Neural crest cell (in vitro differentiated cells): ENCODE data around the gene WNT4. TPM values are rescaled to one million over a fixed set of nuclear protein-coding genes. Genes with fewer than 3 reads are reported as not detected.

Experiments
- DNase-seq: peaks from one replicate; pipeline ENCODE4 v3.0.0; 2021; ENCODE audit warnings: low read depth, mixed read lengths, low spot score
- H3K27ac Mint-ChIP-seq: one replicate; pipeline ENCODE4 v1.8.0; 2021; ENCODE audit warnings: mild to moderate bottlenecking, mixed read lengths; ENCODE audit not compliant: unreplicated experiment
- H3K27me3 Mint-ChIP-seq: 2 replicates; pipeline ENCODE4 v1.8.0; 2021; ENCODE audit warnings: low read depth, mild to moderate bottlenecking, mixed read lengths
- H3K36me3 Mint-ChIP-seq: 2 replicates; pipeline ENCODE4 v1.8.0; 2021; ENCODE audit warnings: low read depth, mild to moderate bottlenecking, mixed read lengths
- H3K4me1 Mint-ChIP-seq: 2 replicates; pipeline ENCODE4 v1.8.0; 2021; ENCODE audit warnings: mixed read lengths
- H3K4me3 Mint-ChIP-seq: one replicate; pipeline ENCODE4 v1.8.0; 2021; ENCODE audit warnings: mild to moderate bottlenecking, mixed read lengths
- H3K9me3 Mint-ChIP-seq: 2 replicates; pipeline ENCODE4 v1.8.0; 2021; ENCODE audit warnings: mixed read lengths
- CTCF ChIP-seq: fragments of 200-600 bp; sonication (generic); conservative IDR thresholded peaks from 2 replicates; pipeline ENCODE4 v1.5.0; 2021; ENCODE audit warnings: antibody characterized with exemption, mild to moderate bottlenecking
- total RNA-seq: library from RNA; stranded (reverse); gene quantifications from 2 replicates; pipeline ENCODE4 v1.2.1, GENCODE V29; 2021

The WNT4 gene
- total RNA-seq, 1 donor from 2014 or later = 0.16 TPM

DNA sequence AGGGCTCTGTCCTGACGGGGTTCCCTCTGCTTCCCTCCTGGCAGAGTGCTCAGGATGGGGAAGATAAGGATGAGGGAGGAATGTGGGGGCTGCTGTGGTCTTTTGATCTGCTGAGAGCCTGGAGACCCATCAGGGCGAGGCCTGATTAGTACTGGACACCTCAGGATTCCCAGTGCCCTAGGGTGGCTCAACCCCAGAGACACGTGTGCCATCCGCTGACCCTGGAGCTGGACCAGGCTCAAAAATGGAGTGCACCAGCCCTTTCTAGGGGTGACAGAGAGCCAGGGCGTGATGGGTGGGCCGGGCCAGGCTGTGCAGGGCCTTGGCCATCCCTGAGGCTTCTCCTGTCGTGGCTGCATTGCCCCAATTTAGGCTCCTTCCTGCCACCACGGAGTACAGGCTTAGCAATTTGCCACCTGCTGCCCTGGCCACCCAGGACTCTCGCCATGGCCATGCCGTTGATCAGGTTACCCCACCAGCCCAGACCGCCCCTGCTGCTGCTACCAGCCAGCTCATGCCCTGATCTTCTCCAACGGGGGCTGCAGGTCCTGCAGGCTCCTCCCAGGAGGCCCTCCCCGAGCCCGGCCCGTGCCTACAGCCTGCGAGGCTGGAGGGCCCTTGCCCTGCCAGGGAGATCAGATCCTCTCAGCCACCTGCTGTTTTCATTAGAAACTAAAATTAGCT, 9.5 kb downstream of the WNT4 start:
- Mint-ChIP-seq H3K27ac (no peak overlapping the region), H3K27me3 (peaks cover 26% of the 10 kb centered on the region), H3K4me1 (no peaks in the 10 kb centered on the region), H3K4me3 (no peak overlapping the region), H3K9me3 (no peaks in the 10 kb centered on the region), H3K36me3 (no peaks in the 10 kb centered on the region)
- TF ChIP-seq CTCF = no peak
- DNase-seq = no peak

GRCh38 chr1:22132517-22133235, 10.2 kb downstream of the WNT4 start:
- no peak for DNase-seq
- no peak overlapping the region for H3K27ac Mint-ChIP-seq
- H3K9me3 Mint-ChIP-seq = no peaks in the 10 kb centered on the region
- H3K4me1 Mint-ChIP-seq = no peaks in the 10 kb centered on the region
- TF ChIP-seq CTCF = no peak
- peaks cover 19% of the 10 kb centered on the region for H3K27me3 Mint-ChIP-seq
- H3K36me3 Mint-ChIP-seq = no peaks in the 10 kb centered on the region
- no peak overlapping the region for H3K4me3 Mint-ChIP-seq

DNA sequence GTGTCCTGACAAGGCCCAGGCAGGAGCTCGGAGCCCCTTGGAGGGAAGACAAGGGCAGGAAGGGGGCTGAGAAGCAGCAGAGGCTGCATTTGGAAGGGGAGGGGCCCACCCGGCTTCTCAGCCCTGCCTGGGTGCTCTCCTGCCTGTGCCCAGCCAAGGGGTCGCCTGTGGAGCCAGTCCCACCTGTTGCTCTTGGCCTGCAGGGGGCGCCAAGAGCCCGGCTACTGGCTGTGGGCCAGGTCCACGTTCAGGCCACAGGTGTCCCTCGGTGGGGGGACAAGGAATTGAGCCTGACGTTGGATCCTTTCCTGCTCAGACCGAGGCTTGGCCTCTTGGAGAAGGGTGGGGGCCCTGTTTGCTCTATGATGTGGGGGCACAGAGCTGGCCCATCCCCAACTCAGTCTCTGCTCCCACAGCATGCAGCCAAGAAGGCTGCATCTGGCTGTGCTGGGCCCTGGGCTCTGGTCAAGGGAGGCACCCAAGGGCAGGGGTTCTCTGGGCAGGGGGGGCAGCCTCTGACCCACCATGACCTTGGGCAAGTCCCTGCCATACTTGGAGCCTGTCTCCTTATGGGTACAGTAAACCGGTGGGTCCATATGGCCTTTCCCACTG, 10.9 kb downstream of the WNT4 start:
- H3K27me3 Mint-ChIP-seq = peaks cover 13% of the 10 kb centered on the region
- peak; percentile 68 for DNase-seq
- no peak overlapping the region for H3K4me3 Mint-ChIP-seq
- peak; percentile 98 for TF ChIP-seq CTCF
- no peaks in the 10 kb centered on the region for H3K36me3 Mint-ChIP-seq
- H3K4me1 Mint-ChIP-seq = no peaks in the 10 kb centered on the region
- no peak overlapping the region for H3K27ac Mint-ChIP-seq
- H3K9me3 Mint-ChIP-seq = no peaks in the 10 kb centered on the region

DNA sequence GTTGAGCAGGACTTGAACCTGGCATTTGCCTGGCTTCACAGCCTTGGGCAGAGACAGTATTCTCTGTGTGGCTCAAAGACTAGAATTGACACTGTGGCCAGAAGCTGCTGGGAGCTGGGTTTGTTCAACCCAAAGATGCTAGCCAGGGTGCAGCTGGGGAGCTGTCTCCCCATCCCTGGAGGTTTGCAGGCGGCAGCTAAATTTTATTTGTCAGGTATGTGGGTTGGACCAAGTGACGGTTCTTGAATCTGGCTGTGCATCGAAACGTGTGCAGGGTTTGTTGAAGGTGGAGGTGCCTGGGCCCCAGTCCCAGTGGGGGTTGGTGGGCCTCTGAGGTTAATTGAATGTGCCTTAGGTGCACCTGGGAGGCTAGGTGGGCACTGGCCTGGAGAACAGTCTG, 11.8 kb downstream of the WNT4 start:
- H3K9me3 Mint-ChIP-seq = no peaks in the 10 kb centered on the region
- H3K27me3 Mint-ChIP-seq = peaks cover 12% of the 10 kb centered on the region
- H3K4me1 Mint-ChIP-seq = no peaks in the 10 kb centered on the region
- H3K27ac Mint-ChIP-seq = no peak overlapping the region
- DNase-seq = no peak
- no peaks in the 10 kb centered on the region for H3K36me3 Mint-ChIP-seq
- TF ChIP-seq CTCF = no peak
- no peak overlapping the region for H3K4me3 Mint-ChIP-seq

- no peaks in the 10 kb centered on the region for H3K9me3 Mint-ChIP-seq
- peaks cover 6% of the 10 kb centered on the region for H3K27me3 Mint-ChIP-seq
- H3K4me1 Mint-ChIP-seq = no peaks in the 10 kb centered on the region
- H3K27ac Mint-ChIP-seq = no peak overlapping the region
- no peak for DNase-seq
- no peaks in the 10 kb centered on the region for H3K36me3 Mint-ChIP-seq
- no peak for TF ChIP-seq CTCF
- no peak overlapping the region for H3K4me3 Mint-ChIP-seq
These were observed 13.3 kb downstream of the WNT4 start for GRCh38 chr1:22129501-22130117.
